Inferior parietal cortex (tissue), 1 donor: ENCODE data around the gene ADAMTS1.
A peak's percentile ranks its signal among the peaks of the same experiment; 100 is the strongest.

ENCODE experiments used
- DNase-seq: peaks from one replicate; pipeline ENCODE4 v3.0.0-alpha.2; 2016; ENCODE audit errors: extremely low spot score

ADAMTS1 gene

GRCh38 chr21:26813426-26813998 is 31.7 kb downstream of the ADAMTS1 start:
- DNase-seq, result no peak

GRCh38 chr21:26812173-26812572 is 33.0 kb downstream of the ADAMTS1 start:
- DNase-seq, result no peak

GRCh38 chr21:26811482-26811881 is 33.7 kb downstream of the ADAMTS1 start:
- DNase-seq, result no peak

GRCh38 chr21:26810676-26811415 is 34.4 kb downstream of the ADAMTS1 start:
- no peak for DNase-seq

GRCh38 chr21:26810266-26810665 is 34.9 kb downstream of the ADAMTS1 start:
- no peak for DNase-seq

GRCh38 chr21:26809745-26810144 is 35.5 kb downstream of the ADAMTS1 start:
- no peak for DNase-seq

GRCh38 chr21:26806801-26807295 is 38.4 kb downstream of the ADAMTS1 start:
- DNase-seq, result no peak

- no peak for DNase-seq
These were observed 40.2 kb downstream of the ADAMTS1 start for GRCh38 chr21:26804895-26805609.

GRCh38 chr21:26801498-26801897 is 43.7 kb downstream of the ADAMTS1 start:
- no peak for DNase-seq

- DNase-seq, result no peak
These were observed 44.2 kb downstream of the ADAMTS1 start for GRCh38 chr21:26800970-26801431.

- DNase-seq, result no peak
These were observed 44.8 kb downstream of the ADAMTS1 start for GRCh38 chr21:26800455-26800854.

GRCh38 chr21:26800001-26800400 is 45.2 kb downstream of the ADAMTS1 start:
- DNase-seq, result no peak

- DNase-seq, result no peak
These were observed 46.1 kb downstream of the ADAMTS1 start for GRCh38 chr21:26798856-26799751.

GRCh38 chr21:26797878-26798456 is 47.2 kb downstream of the ADAMTS1 start:
- no peak for DNase-seq

- DNase-seq, result peak; percentile 56
These were observed 49.3 kb downstream of the ADAMTS1 start for GRCh38 chr21:26795866-26796329.

GRCh38 chr21:26795412-26795805 is 49.8 kb downstream of the ADAMTS1 start:
- DNase-seq, result no peak

- DNase-seq, result no peak
These were observed 50.4 kb downstream of the ADAMTS1 start for GRCh38 chr21:26794597-26795411.

- no peak for DNase-seq
These were observed 54.9 kb downstream of the ADAMTS1 start for GRCh38 chr21:26790296-26790695.

GRCh38 chr21:26788790-26789189 is 56.4 kb downstream of the ADAMTS1 start:
- no peak for DNase-seq
